Neuronal stem cell (in vitro differentiated cells): ENCODE results near the gene RASAL2.
"Not testable (repeated sequence)": the region's sequence is repeated elsewhere in the genome, so short reads cannot be mapped to it uniquely, and the experiment has no call there.

Experiments
- DNase-seq: peaks from one replicate; pipeline ENCODE4 v3.0.0-alpha.2; 2013; ENCODE audit warnings: low spot score
- H2AFZ ChIP-seq: one replicate; pipeline ENCODE4 v1.6.1; 2013; ENCODE audit warnings: mild to moderate bottlenecking, low read length, inconsistent platforms
- H2AK5ac ChIP-seq: 2 replicates; pipeline ENCODE4 v1.6.1; 2013; ENCODE audit warnings: low read depth, mild to moderate bottlenecking, inconsistent platforms, low read length, moderate library complexity, mixed read lengths
- H2BK120ac ChIP-seq: 2 replicates; pipeline ENCODE4 v1.6.1; 2013; ENCODE audit warnings: low read depth, mild to moderate bottlenecking, inconsistent platforms, low read length, moderate library complexity, mixed read lengths
- H2BK12ac ChIP-seq: one replicate; pipeline ENCODE4 v1.6.1; 2013; ENCODE audit warnings: low read length, inconsistent platforms
- H2BK15ac ChIP-seq: 2 replicates; pipeline ENCODE4 v1.6.1; 2013; ENCODE audit warnings: mild to moderate bottlenecking, low read length, inconsistent platforms, mixed read lengths
- H2BK5ac ChIP-seq: one replicate; pipeline ENCODE4 v1.6.1; 2013; ENCODE audit warnings: inconsistent platforms, mild to moderate bottlenecking, low read length, moderate library complexity
- H3K14ac ChIP-seq: one replicate; pipeline ENCODE4 v1.6.1; 2013; ENCODE audit warnings: low read length, inconsistent platforms
- H3K18ac ChIP-seq: 2 replicates; pipeline ENCODE4 v1.6.1; 2013; ENCODE audit warnings: low read length, inconsistent platforms
- H3K23ac ChIP-seq: 2 replicates; pipeline ENCODE4 v1.6.1; 2013; ENCODE audit warnings: low read depth, mild to moderate bottlenecking, mixed read lengths, low read length, inconsistent platforms; ENCODE audit not compliant: poor library complexity
- H3K27ac ChIP-seq: replicated peaks from 3 replicates; pipeline ENCODE4 v1.5.1; 2013; ENCODE audit warnings: low read length, inconsistent platforms
- H3K27me3 ChIP-seq, 3 experiments: 2 replicates each; pipeline ENCODE4 v1.6.1; 2013; ENCODE audit warnings: low read length in 3 of 3, mild to moderate bottlenecking in 2 of 3, inconsistent platforms in 1 of 3, low read depth in 1 of 3, mixed read lengths in 1 of 3, moderate library complexity in 1 of 3; ENCODE audit not compliant: control insufficient read depth in 3 of 3, insufficient read depth in 3 of 3
- H3K36me3 ChIP-seq, 2 donors: replicated peaks in 1 of 2; 2 replicates each; pipeline ENCODE4 v1.6.1; 2013; ENCODE audit warnings: low read length in 2 of 2; ENCODE audit not compliant: control insufficient read depth in 2 of 2, insufficient read depth in 2 of 2
- H3K4ac ChIP-seq: 2 replicates; pipeline ENCODE4 v1.6.1; 2013; ENCODE audit warnings: inconsistent platforms, mild to moderate bottlenecking, low read length, moderate library complexity
- H3K4me1 ChIP-seq, 2 donors: 1 replicate in 1 of 2; 2 replicates in 1 of 2; pipeline ENCODE4 v1.6.1; 2013; ENCODE audit warnings: low read length in 2 of 2, low read depth in 1 of 2; ENCODE audit not compliant: control insufficient read depth in 2 of 2, insufficient read depth in 1 of 2
- H3K4me2 ChIP-seq: one replicate; pipeline ENCODE4 v1.6.1; 2013; ENCODE audit warnings: mild to moderate bottlenecking, low read length, inconsistent platforms; ENCODE audit not compliant: insufficient read depth, poor library complexity, severe bottlenecking
- H3K4me3 ChIP-seq, 2 donors: 2 replicates each; pipeline ENCODE4 v1.5.1; 2013; ENCODE audit warnings: low read length in 2 of 2, mild to moderate bottlenecking in 2 of 2, inconsistent platforms in 1 of 2, moderate library complexity in 1 of 2
- H3K79me1 ChIP-seq: one replicate; pipeline ENCODE4 v1.6.1; 2013; ENCODE audit warnings: low read depth, mild to moderate bottlenecking, inconsistent platforms, low read length, moderate library complexity
- H3K9ac ChIP-seq: one replicate; pipeline ENCODE4 v1.6.1; 2013; ENCODE audit warnings: mild to moderate bottlenecking, low read depth, low read length, inconsistent platforms; ENCODE audit not compliant: poor library complexity
- H3K9me3 ChIP-seq, 2 donors: replicated peaks in 1 of 2; 2 replicates each; pipeline versions ENCODE3 to v1.6.1; 2013; ENCODE audit warnings: low read length in 2 of 2, mild to moderate bottlenecking in 2 of 2, inconsistent platforms in 1 of 2, low read depth in 1 of 2, mixed read lengths in 1 of 2, moderate library complexity in 1 of 2; ENCODE audit not compliant: control insufficient read depth in 2 of 2, insufficient read depth in 1 of 2
- H4K8ac ChIP-seq: one replicate; pipeline ENCODE4 v1.6.1; 2013; ENCODE audit warnings: low read depth, mild to moderate bottlenecking, inconsistent platforms, low read length, moderate library complexity
- H4K91ac ChIP-seq: one replicate; pipeline ENCODE4 v1.6.1; 2013; ENCODE audit warnings: low read length, low read depth, mild to moderate bottlenecking, inconsistent platforms; ENCODE audit not compliant: poor library complexity
- WGBS, 2 donors: extraction: QIAGEN DNeasy Blood & Tissue Kit; methylation state at CpG; one replicate each; pipeline ENCODE4 v1.1.7; 2013; ENCODE audit warnings: missing lambda C conversion rate in 2 of 2, mixed read lengths in 1 of 2; ENCODE audit not compliant: insufficient read length in 2 of 2, insufficient replicate concordance in 1 of 2; ENCODE audit errors: extremely low coverage in 2 of 2; 5-methylcytosine and 5-hydroxymethylcytosine counted together

RASAL2 gene

GRCh38 chr1:178345807-178346206 is 251.9 kb downstream of the RASAL2 start:
- Histone ChIP-seq H3K27me3 (no peaks in the 10 kb centered on the region), H3K4me3 (no peak overlapping the region), H4K8ac (no peak overlapping the region), H3K4me2 (no peak overlapping the region), H2BK120ac (no peak overlapping the region), H3K4ac (no peak overlapping the region), H2AFZ (no peak overlapping the region), H3K18ac (no peak overlapping the region), H3K36me3 (no peaks in the 10 kb centered on the region), H2BK12ac (no peak overlapping the region), H2BK5ac (no peak overlapping the region), H2AK5ac (no peak overlapping the region), H3K9ac (no peak overlapping the region), H2BK15ac (no peak overlapping the region), H3K9me3 (no peaks in the 10 kb centered on the region), H3K79me1 (no peaks in the 10 kb centered on the region), H3K27ac (no peak overlapping the region), H3K14ac (no peak overlapping the region), H4K91ac (no peak overlapping the region), H3K4me1 (peaks cover 7 to 31% of the 10 kb centered on the region in 2 donors), H3K23ac (no peak overlapping the region)
- no peak for DNase-seq
- WGBS, 2 donors, result no CpG with 5 or more reads among the region's 1 CpG

- Histone ChIP-seq H2AFZ (no peak overlapping the region), H3K4me1 (peaks cover 0 to 9% of the 10 kb centered on the region in 2 donors), H3K4me2 (no peak overlapping the region), H4K91ac (no peak overlapping the region), H3K27me3 (no peaks in the 10 kb centered on the region), H3K27ac (no peak overlapping the region), H2BK15ac (no peak overlapping the region), H2BK5ac (no peak overlapping the region), H4K8ac (no peak overlapping the region), H3K23ac (no peak overlapping the region), H2BK12ac (no peak overlapping the region), H3K9me3 (no peaks in the 10 kb centered on the region), H3K4me3 (no peak overlapping the region), H3K79me1 (no peaks in the 10 kb centered on the region), H3K36me3 (no peaks in the 10 kb centered on the region), H2AK5ac (no peak overlapping the region), H3K14ac (no peak overlapping the region), H2BK120ac (no peak overlapping the region), H3K4ac (no peak overlapping the region), H3K18ac (no peak overlapping the region), H3K9ac (no peak overlapping the region)
- no CpG with 5 or more reads among the region's 3 CpGs for whole genome bisulfite sequencing, 2 donors
- no peak for DNase-seq
These were observed 255.9 kb downstream of the RASAL2 start for GRCh38 chr1:178349801-178350200.

GRCh38 chr1:178351911-178352310 is 258.0 kb downstream of the RASAL2 start:
- not testable (repeated sequence) for H4K91ac ChIP-seq, H3K79me1 ChIP-seq, H3K14ac ChIP-seq, H2BK120ac ChIP-seq, H3K27me3 ChIP-seq, H3K4ac ChIP-seq, H3K27ac ChIP-seq, H3K36me3 ChIP-seq, H3K4me2 ChIP-seq, H3K23ac ChIP-seq, H2BK12ac ChIP-seq, H2BK5ac ChIP-seq, H2BK15ac ChIP-seq, H3K9me3 ChIP-seq, H3K4me3 ChIP-seq, H2AK5ac ChIP-seq, H3K9ac ChIP-seq, H2AFZ ChIP-seq, H3K4me1 ChIP-seq, DNase-seq, H3K18ac ChIP-seq, H4K8ac ChIP-seq
- WGBS, 2 donors, result no CpG with 5 or more reads among the region's 1 CpG

- no peak overlapping the region for H2BK120ac ChIP-seq
- H4K8ac ChIP-seq, result no peak overlapping the region
- H3K14ac ChIP-seq, result no peak overlapping the region
- H2AK5ac ChIP-seq, result no peak overlapping the region
- H4K91ac ChIP-seq, result no peak overlapping the region
- H2BK15ac ChIP-seq, result no peak overlapping the region
- H3K4me2 ChIP-seq, result no peak overlapping the region
- DNase-seq, result no peak
- H3K4ac ChIP-seq, result no peak overlapping the region
- WGBS, 2 donors, result no CpG with 5 or more reads among the region's 4 CpGs
- no peak overlapping the region for H3K23ac ChIP-seq
- no peaks in the 10 kb centered on the region for H3K4me1 ChIP-seq
- no peak overlapping the region for H2AFZ ChIP-seq
- no peaks in the 10 kb centered on the region for H3K27me3 ChIP-seq
- H3K27ac ChIP-seq, result no peak overlapping the region
- H3K9me3 ChIP-seq, result no peaks in the 10 kb centered on the region
- H3K18ac ChIP-seq, result no peak overlapping the region
- H3K79me1 ChIP-seq, result no peaks in the 10 kb centered on the region
- H2BK12ac ChIP-seq, result no peak overlapping the region
- H3K9ac ChIP-seq, result no peak overlapping the region
- H3K36me3 ChIP-seq, result no peaks in the 10 kb centered on the region
- H3K4me3 ChIP-seq, result no peak overlapping the region
- no peak overlapping the region for H2BK5ac ChIP-seq
These were observed 259.0 kb downstream of the RASAL2 start for GRCh38 chr1:178352790-178353416.
